DND-41 (cell line): ENCODE measurements around the gene MMP2.

Source experiments
- CTCF ChIP-seq: IDR thresholded peaks from 2 replicates; pipeline ENCODE4 v1.5.1; 2012; ENCODE audit warnings: borderline replicate concordance, low read length, moderate library complexity, mild to moderate bottlenecking; ENCODE audit not compliant: poor library complexity, severe bottlenecking; ENCODE audit errors: extremely low read depth
- EZH2 ChIP-seq: IDR thresholded peaks from 3 replicates; pipeline ENCODE4 v1.6.1; 2012; ENCODE audit warnings: borderline replicate concordance, low read depth, mild to moderate bottlenecking, moderate library complexity, low read length, inconsistent platforms; ENCODE audit not compliant: severe bottlenecking

- no peak for TF ChIP-seq CTCF
- no peak for TF ChIP-seq EZH2
Measured at GRCh38 chr16:55482056-55482455, 3.1 kb downstream of the MMP2 start.
